HG02885 (cell line): ENCODE results near the gene MXD1.
A peak's percentile ranks its signal among the peaks of the same experiment; 100 is the strongest.

ENCODE experiments used
- ATAC-seq: cut with Tn5 transposase; IDR thresholded peaks from one replicate; pipeline ENCODE4 v1.9.1; 2021; ENCODE audit warnings: mild to moderate bottlenecking; ENCODE audit not compliant: unreplicated experiment, poor library complexity

Gene MXD1

GRCh38 chr2:69932596-69932922 lies 17.6 kb downstream of the MXD1 start:
- no peak for ATAC-seq

GRCh38 chr2:69933254-69933828 lies 18.4 kb downstream of the MXD1 start:
- ATAC-seq: no peak

- ATAC-seq: no peak
Measured at GRCh38 chr2:69933839-69934613, 19.1 kb downstream of the MXD1 start.

GRCh38 chr2:69934614-69934908 lies 19.7 kb downstream of the MXD1 start:
- ATAC-seq: no peak

- no peak for ATAC-seq
Measured at GRCh38 chr2:69935011-69935410, 20.1 kb downstream of the MXD1 start.

- ATAC-seq: no peak
Measured at GRCh38 chr2:69936906-69937305, 22.0 kb downstream of the MXD1 start.

GRCh38 chr2:69937968-69938367 lies 23.1 kb downstream of the MXD1 start:
- no peak for ATAC-seq

GRCh38 chr2:69939722-69940121 lies 24.8 kb downstream of the MXD1 start:
- no peak for ATAC-seq

GRCh38 chr2:69940691-69941090 lies 25.8 kb downstream of the MXD1 start:
- no peak for ATAC-seq

GRCh38 chr2:69943000-69943842 lies 28.3 kb downstream of the MXD1 start:
- no peak for ATAC-seq

- ATAC-seq: no peak
Measured at GRCh38 chr2:69943843-69944525, 29.1 kb downstream of the MXD1 start.

GRCh38 chr2:69944756-69945155 lies 29.8 kb downstream of the MXD1 start:
- ATAC-seq: no peak

GRCh38 chr2:69945441-69945840 lies 30.5 kb downstream of the MXD1 start:
- no peak for ATAC-seq

GRCh38 chr2:69945941-69946340 lies 31.0 kb downstream of the MXD1 start:
- ATAC-seq: no peak

- ATAC-seq: peak; percentile 69
Measured at GRCh38 chr2:69946351-69947324, 31.7 kb downstream of the MXD1 start.

GRCh38 chr2:69947325-69947931 lies 32.5 kb downstream of the MXD1 start:
- no peak for ATAC-seq

GRCh38 chr2:69948032-69948962 lies 33.4 kb downstream of the MXD1 start:
- ATAC-seq: no peak

- ATAC-seq: no peak
Measured at GRCh38 chr2:69948963-69949645, 34.2 kb downstream of the MXD1 start.
